ENCODE results near the gene INPP4B.

The INPP4B gene

GRCh38 chr4:142452161-142452855 is 393.8 kb downstream of the INPP4B start:
- DNase-seq: no peak

GRCh38 chr4:142449771-142450373 is 396.2 kb downstream of the INPP4B start:
- DNase-seq: no peak

GRCh38 chr4:142447009-142447408 is 399.1 kb downstream of the INPP4B start:
- DNase-seq: no peak

GRCh38 chr4:142443469-142443868 is 402.6 kb downstream of the INPP4B start:
- DNase-seq: no peak

- no peak for DNase-seq
Measured at GRCh38 chr4:142440093-142440492, 406.0 kb downstream of the INPP4B start.

- no peak for DNase-seq
Measured at GRCh38 chr4:142435599-142436235, 410.4 kb downstream of the INPP4B start.

- no peak for DNase-seq
Measured at GRCh38 chr4:142434519-142435224, 411.4 kb downstream of the INPP4B start.

GRCh38 chr4:142428715-142429114 is 417.4 kb downstream of the INPP4B start:
- DNase-seq: no peak

- no peak for DNase-seq
Measured at GRCh38 chr4:142427456-142427855, 418.6 kb downstream of the INPP4B start.

GRCh38 chr4:142423861-142424260 is 422.2 kb downstream of the INPP4B start:
- no peak for DNase-seq

GRCh38 chr4:142420311-142421095 is 425.6 kb downstream of the INPP4B start:
- DNase-seq: no peak

- no peak for DNase-seq
Measured at GRCh38 chr4:142419712-142420111, 426.4 kb downstream of the INPP4B start.

- DNase-seq: no peak
Measured at GRCh38 chr4:142418697-142419096, 427.4 kb downstream of the INPP4B start.

GRCh38 chr4:142416711-142417275 is 429.3 kb downstream of the INPP4B start:
- DNase-seq: no peak

GRCh38 chr4:142416121-142416520 is 430.0 kb downstream of the INPP4B start:
- DNase-seq: no peak

- no peak for DNase-seq
Measured at GRCh38 chr4:142414366-142414990, 431.6 kb downstream of the INPP4B start.

- DNase-seq: no peak
Measured at GRCh38 chr4:142413485-142413884, 432.6 kb downstream of the INPP4B start.

- no peak for DNase-seq
Measured at GRCh38 chr4:142411993-142412392, 434.1 kb downstream of the INPP4B start.

GRCh38 chr4:142408003-142408441 is 438.1 kb downstream of the INPP4B start:
- DNase-seq: no peak

GRCh38 chr4:142407596-142407995 is 438.5 kb downstream of the INPP4B start:
- no peak for DNase-seq

GRCh38 chr4:142406917-142407501 is 439.1 kb downstream of the INPP4B start:
- no peak for DNase-seq

- no peak for DNase-seq
Measured at GRCh38 chr4:142406499-142406835, 439.6 kb downstream of the INPP4B start.
